GM18517 (cell line): ENCODE data around the gene LMO7.
"Not testable (repeated sequence)": the region's sequence is repeated elsewhere in the genome, so short reads cannot be mapped to it uniquely, and the experiment has no call there.

ENCODE experiments used
- ATAC-seq: cut with Tn5 transposase; IDR thresholded peaks from one replicate; pipeline ENCODE4 v1.9.1; 2021; ENCODE audit warnings: mild to moderate bottlenecking, moderate library complexity; ENCODE audit not compliant: unreplicated experiment

Gene LMO7

GRCh38 chr13:75647126-75647784, 11.1 kb downstream of the LMO7 start:
- ATAC-seq = peak; percentile 85

- no peak for ATAC-seq
Measured at GRCh38 chr13:75648446-75648845, 12.3 kb downstream of the LMO7 start.

GRCh38 chr13:75651013-75651412, 14.9 kb downstream of the LMO7 start:
- ATAC-seq = no peak

- no peak for ATAC-seq
Measured at GRCh38 chr13:75652726-75653125, 16.6 kb downstream of the LMO7 start.

- no peak for ATAC-seq
Measured at GRCh38 chr13:75656425-75656989, 20.4 kb downstream of the LMO7 start.

GRCh38 chr13:75657111-75657510, 21.0 kb downstream of the LMO7 start:
- ATAC-seq = no peak

- no peak for ATAC-seq
Measured at GRCh38 chr13:75660694-75661093, 24.6 kb downstream of the LMO7 start.

- no peak for ATAC-seq
Measured at GRCh38 chr13:75661443-75661842, 25.3 kb downstream of the LMO7 start.

GRCh38 chr13:75666646-75667351, 30.7 kb downstream of the LMO7 start:
- no peak for ATAC-seq

GRCh38 chr13:75669706-75670105, 33.6 kb downstream of the LMO7 start:
- ATAC-seq = no peak

- no peak for ATAC-seq
Measured at GRCh38 chr13:75670496-75670895, 34.4 kb downstream of the LMO7 start.

GRCh38 chr13:75675421-75675820, 39.3 kb downstream of the LMO7 start:
- no peak for ATAC-seq

- no peak for ATAC-seq
Measured at GRCh38 chr13:75679459-75679858, 43.3 kb downstream of the LMO7 start.

GRCh38 chr13:75680251-75680650, 44.1 kb downstream of the LMO7 start:
- not testable (repeated sequence) for ATAC-seq

GRCh38 chr13:75682326-75682725, 46.2 kb downstream of the LMO7 start:
- ATAC-seq = no peak

GRCh38 chr13:75685239-75685697, 49.1 kb downstream of the LMO7 start:
- ATAC-seq = no peak

GRCh38 chr13:75687150-75687763, 51.1 kb downstream of the LMO7 start:
- ATAC-seq = no peak

GRCh38 chr13:75689686-75690085, 53.6 kb downstream of the LMO7 start:
- ATAC-seq = no peak

- ATAC-seq = no peak
Measured at GRCh38 chr13:75690607-75691006, 54.5 kb downstream of the LMO7 start.

- ATAC-seq = no peak
Measured at GRCh38 chr13:75691183-75691582, 55.1 kb downstream of the LMO7 start.

- no peak for ATAC-seq
Measured at GRCh38 chr13:75693227-75693626, 57.1 kb downstream of the LMO7 start.

- ATAC-seq = no peak
Measured at GRCh38 chr13:75694722-75695121, 58.6 kb downstream of the LMO7 start.
